Psoas muscle (tissue), 8 donors: ENCODE measurements around the gene OASL. TPM values are rescaled to one million over a fixed set of nuclear protein-coding genes. Genes with fewer than 3 reads are reported as not detected.

Source experiments
- ATAC-seq, 4 donors: fragments of 200-7000 bp; cut with Tn5 transposase; one replicate each; pipeline ENCODE4 v1.9.1; 2020; ENCODE audit warnings: moderate library complexity in 3 of 4, mild to moderate bottlenecking in 2 of 4
- DNase-seq, 2 donors: peaks; one replicate each; pipeline ENCODE4 v3.0.0-alpha.2; 2020
- H3K27ac ChIP-seq: fragments of 200-600 bp; one replicate; pipeline ENCODE4 v1.8.0; 2022
- H3K27me3 ChIP-seq, 3 donors: fragments of 200-600 bp in 1 of 3; one replicate each; pipeline versions ENCODE4 v1.6.1 to v1.8.0; 2013 to 2022; ENCODE audit warnings: low read length in 2 of 3, mild to moderate bottlenecking in 2 of 3, moderate library complexity in 1 of 3; ENCODE audit not compliant: insufficient read depth in 3 of 3
- H3K36me3 ChIP-seq, 2 donors: fragments of 200-600 bp in 1 of 2; one replicate each; pipeline versions ENCODE4 v1.6.1 to v1.8.0; 2013 to 2022; ENCODE audit warnings: low read depth in 1 of 2, mild to moderate bottlenecking in 1 of 2, moderate library complexity in 1 of 2; ENCODE audit not compliant: insufficient read depth in 1 of 2
- H3K4me1 ChIP-seq: fragments of 200-600 bp; one replicate; pipeline ENCODE4 v1.8.0; 2022
- H3K4me3 ChIP-seq: fragments of 200-600 bp; one replicate; pipeline ENCODE4 v1.8.0; 2022; ENCODE audit warnings: mild to moderate bottlenecking
- H3K9me3 ChIP-seq: fragments of 200-600 bp; one replicate; pipeline ENCODE4 v1.8.0; 2022
- WGBS, 3 donors: extraction: QIAGEN DNeasy Blood & Tissue Kit; methylation state at CpG; one replicate each; pipeline versions ENCODE4 v1.1.6 to v1.1.7; 2013; 5-methylcytosine and 5-hydroxymethylcytosine counted together
- intact Hi-C, 2 donors: fragments of 100-400 bp; cut with DNase I; formaldehyde crosslinking; loops; one replicate each; pipeline versions ENCODE4 v1.11.0 to v1.14.2; 2022
- polyA plus RNA-seq, 3 donors: library from polyadenylated mRNA; stranded (reverse); fragments of 200-250 nt; gene quantifications; one replicate each; pipeline ENCODE4 v1.2.3, GENCODE V29; 2013
- total RNA-seq, 4 donors: library from RNA; stranded (reverse); fragmentation: NEBNext Ultra II Directional in 2 of 4; extraction: Animal tissue kit (Norgen Biotek cat#: 25700) in 2 of 4; gene quantifications; one replicate each; pipeline versions ENCODE4 v1.2.1 to v1.2.4, GENCODE V29; 2021 to 2023
- TF ChIP-seq, protein P1 (sequence below): fragments of 200-600 bp; IDR thresholded peaks from one replicate; pipeline ENCODE4 v1.8.0; 2022; ENCODE audit warnings: antibody characterized with exemption
- donor health status: healthy with polysubstance abuse.
- donor health status: DM: no; HTN: no; CAD: no; lungs with moderate emphysema.
- donor health status: Bipolar disorder and iron deficiency.
- donor health status: healthy.
- donor health status: DM: yes; HTN: yes; CAD: no.
- donor health status: DM: no; HTN: no; CAD: no.
- donor health status: DM: no; HTN: no; CAD: no.
- donor health status: DM: yes; HTN: yes; CAD: no.

OASL gene
- total and polyA plus RNA-seq, 7 donors = 0.15 to 0.30 (median 0.28) TPM; not detected in 1

DNA sequence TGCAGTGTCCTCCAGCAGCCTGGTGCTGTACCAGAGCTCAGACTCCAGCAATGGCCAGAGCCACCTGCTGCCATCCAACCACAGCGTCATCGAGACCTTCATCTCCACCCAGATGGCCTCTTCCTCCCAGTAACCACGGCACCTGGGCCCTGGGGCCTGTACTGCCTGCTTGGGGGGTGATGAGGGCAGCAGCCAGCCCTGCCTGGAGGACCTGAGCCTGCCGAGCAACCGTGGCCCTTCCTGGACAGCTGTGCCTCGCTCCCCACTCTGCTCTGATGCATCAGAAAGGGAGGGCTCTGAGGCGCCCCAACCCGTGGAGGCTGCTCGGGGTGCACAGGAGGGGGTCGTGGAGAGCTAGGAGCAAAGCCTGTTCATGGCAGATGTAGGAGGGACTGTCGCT lies 38.0 kb downstream of the OASL start:
- ATAC-seq (no peak), DNase-seq (no peak)
- Histone ChIP-seq H3K4me1 (no peaks in the 10 kb centered on the region), H3K27me3 (peaks cover 0 to 5% (median 0%) of the 10 kb centered on the region in 3 donors), H3K4me3 (no peak overlapping the region), H3K9me3 (no peaks in the 10 kb centered on the region), H3K27ac (no peak overlapping the region), H3K36me3 (peaks cover 0 to 47% of the 10 kb centered on the region in 2 donors)
- intact Hi-C loops = no loop called here
- WGBS, 3 donors = 74 to 82% (median 76%) methylated on average over 11 of the region's 11 CpGs
- TF ChIP-seq, protein P1, sequence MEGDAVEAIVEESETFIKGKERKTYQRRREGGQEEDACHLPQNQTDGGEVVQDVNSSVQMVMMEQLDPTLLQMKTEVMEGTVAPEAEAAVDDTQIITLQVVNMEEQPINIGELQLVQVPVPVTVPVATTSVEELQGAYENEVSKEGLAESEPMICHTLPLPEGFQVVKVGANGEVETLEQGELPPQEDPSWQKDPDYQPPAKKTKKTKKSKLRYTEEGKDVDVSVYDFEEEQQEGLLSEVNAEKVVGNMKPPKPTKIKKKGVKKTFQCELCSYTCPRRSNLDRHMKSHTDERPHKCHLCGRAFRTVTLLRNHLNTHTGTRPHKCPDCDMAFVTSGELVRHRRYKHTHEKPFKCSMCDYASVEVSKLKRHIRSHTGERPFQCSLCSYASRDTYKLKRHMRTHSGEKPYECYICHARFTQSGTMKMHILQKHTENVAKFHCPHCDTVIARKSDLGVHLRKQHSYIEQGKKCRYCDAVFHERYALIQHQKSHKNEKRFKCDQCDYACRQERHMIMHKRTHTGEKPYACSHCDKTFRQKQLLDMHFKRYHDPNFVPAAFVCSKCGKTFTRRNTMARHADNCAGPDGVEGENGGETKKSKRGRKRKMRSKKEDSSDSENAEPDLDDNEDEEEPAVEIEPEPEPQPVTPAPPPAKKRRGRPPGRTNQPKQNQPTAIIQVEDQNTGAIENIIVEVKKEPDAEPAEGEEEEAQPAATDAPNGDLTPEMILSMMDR = no peak

DNA sequence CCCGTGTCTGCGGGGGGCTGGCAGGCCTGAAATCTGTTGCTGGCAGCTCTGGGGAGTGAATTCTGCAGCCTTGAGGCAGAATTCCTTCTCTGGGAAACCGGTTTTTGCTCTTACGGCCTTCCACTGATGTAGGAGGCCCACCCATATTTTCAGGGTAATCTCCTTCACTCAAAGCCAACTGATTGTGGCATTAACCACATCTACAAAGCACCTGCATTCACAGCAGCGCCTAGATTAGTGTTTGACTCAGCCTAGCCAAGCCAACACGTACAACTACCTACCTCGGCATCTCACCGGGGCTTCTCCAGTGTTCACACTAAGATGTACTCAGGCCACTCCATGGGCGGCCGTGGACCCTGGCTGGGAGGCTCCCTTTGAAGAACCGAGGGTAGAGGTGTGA lies 38.5 kb downstream of the OASL start:
- ATAC-seq (no peak), DNase-seq (no peak)
- H3K9me3 ChIP-seq = no peaks in the 10 kb centered on the region
- TF ChIP-seq, protein P1 = no peak
- intact Hi-C loops = no loop called here
- H3K36me3 ChIP-seq = peaks cover 0 to 42% of the 10 kb centered on the region in 2 donors
- H3K27ac ChIP-seq = no peak overlapping the region
- H3K4me3 ChIP-seq = no peak overlapping the region
- WGBS, 3 donors = 77 to 83% (median 81%) methylated on average over 11 of the region's 11 CpGs
- peaks cover 0 to 5% (median 0%) of the 10 kb centered on the region in 3 donors for H3K27me3 ChIP-seq
- H3K4me1 ChIP-seq = no peaks in the 10 kb centered on the region

DNA sequence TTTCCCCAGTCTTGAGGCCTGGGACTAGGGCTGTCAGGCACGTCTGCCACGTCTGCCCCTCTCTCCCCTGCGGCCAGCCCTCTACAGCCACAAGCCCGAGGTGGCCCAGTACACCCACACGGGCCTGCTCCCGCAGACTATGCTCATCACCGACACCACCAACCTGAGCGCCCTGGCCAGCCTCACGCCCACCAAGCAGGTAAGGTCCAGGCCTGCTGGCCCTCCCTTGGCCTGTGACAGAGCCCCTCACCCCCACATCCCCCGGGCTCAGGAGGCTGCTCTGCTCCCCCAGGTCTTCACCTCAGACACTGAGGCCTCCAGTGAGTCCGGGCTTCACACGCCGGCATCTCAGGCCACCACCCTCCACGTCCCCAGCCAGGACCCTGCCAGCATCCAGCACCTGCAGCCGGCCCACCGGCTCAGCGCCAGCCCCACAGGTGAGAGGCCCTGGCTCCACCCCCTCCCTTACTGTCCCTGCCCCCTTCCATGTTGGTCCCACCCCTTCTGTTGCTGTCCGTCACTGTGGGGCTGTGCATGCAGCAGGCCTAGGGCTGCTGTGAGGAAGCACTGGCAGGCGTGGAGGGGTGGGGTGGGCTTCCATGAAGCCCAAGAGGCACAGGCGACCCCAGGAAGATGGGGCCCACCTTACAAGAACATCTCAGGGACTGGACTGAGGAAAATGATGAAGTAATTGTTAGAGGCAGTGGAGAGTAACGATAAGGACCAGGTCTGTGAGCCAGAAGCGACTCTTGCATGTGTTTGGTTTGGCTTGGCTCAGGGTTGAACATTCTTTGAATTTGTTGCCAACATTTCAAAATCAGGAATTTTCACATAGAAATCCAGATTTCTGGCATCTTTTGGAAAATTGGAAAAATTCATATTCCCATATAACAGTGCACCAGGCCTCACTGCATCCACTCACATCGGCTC lies 39.6 kb downstream of the OASL start:
- Histone ChIP-seq H3K27ac (no peak overlapping the region), H3K36me3 (peaks cover 0 to 31% of the 10 kb centered on the region in 2 donors), H3K4me1 (no peaks in the 10 kb centered on the region), H3K27me3 (peaks cover 0 to 5% (median 4%) of the 10 kb centered on the region in 3 donors), H3K4me3 (no peak overlapping the region), H3K9me3 (no peaks in the 10 kb centered on the region)
- 28 to 31% (median 30%) methylated on average over 21 to 23 of the region's 23 CpGs for WGBS, 3 donors
- intact Hi-C loops = no loop called here
- peak in 1 of 4 donors; percentile 41 for ATAC-seq
- no peak for DNase-seq
- TF ChIP-seq, protein P1 = no peak

GRCh38 chr12:120998435-120998834 lies 40.6 kb downstream of the OASL start:
- Histone ChIP-seq H3K9me3 (no peaks in the 10 kb centered on the region), H3K27ac (no peak overlapping the region), H3K4me1 (no peaks in the 10 kb centered on the region), H3K4me3 (no peak overlapping the region), H3K36me3 (peaks cover 0 to 21% of the 10 kb centered on the region in 2 donors), H3K27me3 (peaks cover 0 to 5% (median 4%) of the 10 kb centered on the region in 3 donors)
- TF ChIP-seq, protein P1 = no peak
- ATAC-seq (no peak), DNase-seq (no peak)
- intact Hi-C loops = no loop called here
- 60 to 70% (median 62%) methylated on average over 3 of the region's 3 CpGs for WGBS, 3 donors
